ENCODE results near the gene PCBD1. TPM values are rescaled to one million over a fixed set of nuclear protein-coding genes. Genes with fewer than 3 reads are reported as not detected.

Gene PCBD1
- polyA plus RNA-seq, 3 donors: 18.0 to 28.3 (median 21.3) TPM

DNA sequence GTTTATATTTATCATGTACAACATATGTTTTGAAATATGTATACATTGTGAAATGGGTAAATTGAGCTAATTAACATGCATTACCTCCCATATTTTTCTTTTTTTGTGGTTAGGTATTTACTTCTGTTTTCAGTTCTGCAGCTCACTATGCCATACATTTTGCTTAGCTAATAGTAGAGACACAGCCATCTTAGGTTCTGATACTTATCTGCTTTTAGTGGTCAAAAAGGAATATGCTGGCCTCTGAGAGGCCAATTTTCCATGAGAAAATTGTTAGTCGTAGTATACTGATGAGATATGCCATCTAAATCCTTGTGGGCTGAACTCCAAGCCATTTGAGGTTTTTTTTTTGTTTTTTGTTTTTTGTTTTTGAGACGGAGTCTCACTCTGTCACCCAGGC, 41.6 kb downstream of the PCBD1 start:
- Histone ChIP-seq H3K79me2 (ENCODE audit: insufficient read depth, low read length) (no peaks in the 10 kb centered on the region), H3K27me3 (ENCODE audit: control insufficient read depth in 2 of 2, insufficient read depth in 2 of 2, low read length in 2 of 2) (no peaks in the 10 kb centered on the region), H3K9me3 (replicated peaks in 1 of 2; ENCODE audit: control insufficient read depth in 1 of 2, insufficient read depth in 1 of 2, low read length in 2 of 2) (no peaks in the 10 kb centered on the region), H3K36me3 (replicated peaks in 1 of 2; ENCODE audit: control insufficient read depth in 1 of 2, insufficient read depth in 2 of 2, low read length in 2 of 2) (peaks cover 35 to 77% of the 10 kb centered on the region in 2 donors), H3K27ac (ENCODE audit: low read depth in 1 of 2, low read length in 2 of 2) (no peak overlapping the region), H3K4me3 (replicated peaks in 1 of 3; ENCODE audit: low read depth in 2 of 3, low read length in 3 of 3) (no peak overlapping the region), H3K4me2 (replicated peaks; ENCODE audit: extremely low read depth, low read length, poor library complexity, severe bottlenecking) (no peak overlapping the region), H3K4me1 (ENCODE audit: control insufficient read depth in 1 of 2, insufficient read depth in 2 of 2, low read length in 2 of 2) (no peaks in the 10 kb centered on the region), H3K9ac (ENCODE audit: insufficient read depth, low read length, poor library complexity, severe bottlenecking) (no peak overlapping the region), H4K20me1 (ENCODE audit: insufficient read depth, low read length) (peaks cover 20% of the 10 kb centered on the region), H2AFZ (ENCODE audit: insufficient read depth, low read depth, low read length, poor library complexity, severe bottlenecking) (no peak overlapping the region)
- H3K27me3 Mint-ChIP-seq (ENCODE audit: low read depth in 3 of 3): no peaks in the 10 kb centered on the region
- H3K9me3 Mint-ChIP-seq: peaks cover 0 to 1% (median 0%) of the 10 kb centered on the region in 7 donors
- H3K4me3 Mint-ChIP-seq: no peak overlapping the region
- H3K4me1 Mint-ChIP-seq: peaks cover 4% of the 10 kb centered on the region
- H3K27ac Mint-ChIP-seq: no peak overlapping the region
- WGBS (ENCODE audit: insufficient coverage): no CpG with 5 or more reads among the region's 2 CpGs
- H3K36me3 Mint-ChIP-seq: peaks cover 68 to 82% of the 10 kb centered on the region in 2 donors
- DNase-seq: no peak
- intact Hi-C loops (cut with micrococcal nuclease): no loop called here
- TF ChIP-seq, protein P1, sequence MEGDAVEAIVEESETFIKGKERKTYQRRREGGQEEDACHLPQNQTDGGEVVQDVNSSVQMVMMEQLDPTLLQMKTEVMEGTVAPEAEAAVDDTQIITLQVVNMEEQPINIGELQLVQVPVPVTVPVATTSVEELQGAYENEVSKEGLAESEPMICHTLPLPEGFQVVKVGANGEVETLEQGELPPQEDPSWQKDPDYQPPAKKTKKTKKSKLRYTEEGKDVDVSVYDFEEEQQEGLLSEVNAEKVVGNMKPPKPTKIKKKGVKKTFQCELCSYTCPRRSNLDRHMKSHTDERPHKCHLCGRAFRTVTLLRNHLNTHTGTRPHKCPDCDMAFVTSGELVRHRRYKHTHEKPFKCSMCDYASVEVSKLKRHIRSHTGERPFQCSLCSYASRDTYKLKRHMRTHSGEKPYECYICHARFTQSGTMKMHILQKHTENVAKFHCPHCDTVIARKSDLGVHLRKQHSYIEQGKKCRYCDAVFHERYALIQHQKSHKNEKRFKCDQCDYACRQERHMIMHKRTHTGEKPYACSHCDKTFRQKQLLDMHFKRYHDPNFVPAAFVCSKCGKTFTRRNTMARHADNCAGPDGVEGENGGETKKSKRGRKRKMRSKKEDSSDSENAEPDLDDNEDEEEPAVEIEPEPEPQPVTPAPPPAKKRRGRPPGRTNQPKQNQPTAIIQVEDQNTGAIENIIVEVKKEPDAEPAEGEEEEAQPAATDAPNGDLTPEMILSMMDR (IDR thresholded peaks at IDR 0.05): no peak

DNA sequence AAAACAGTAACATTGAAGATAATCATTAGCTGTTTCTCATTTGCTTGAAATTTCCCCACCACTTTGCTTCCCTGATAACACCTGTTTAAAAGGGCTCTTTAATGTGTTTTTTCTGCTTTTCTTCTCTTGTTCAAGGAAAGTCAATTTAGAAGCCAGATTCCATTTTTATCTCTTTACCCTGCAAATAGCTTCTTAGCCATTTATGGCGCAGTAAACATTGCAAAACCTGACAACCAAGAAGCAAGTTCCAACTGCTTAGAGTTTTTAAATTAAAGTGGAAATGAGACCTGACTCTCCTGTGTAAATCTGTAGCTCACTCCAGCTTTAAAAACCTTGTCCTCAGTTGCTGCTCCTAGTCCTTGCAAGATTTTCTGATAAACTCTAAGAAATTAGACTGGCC, 42.5 kb downstream of the PCBD1 start:
- no CpG with 5 or more reads among the region's 1 CpG for WGBS (ENCODE audit: insufficient coverage)
- peaks cover 28% of the 10 kb centered on the region for H4K20me1 ChIP-seq (ENCODE audit: insufficient read depth, low read length)
- H3K9ac ChIP-seq (ENCODE audit: insufficient read depth, low read length, poor library complexity, severe bottlenecking): no peak overlapping the region
- peaks cover 30 to 67% of the 10 kb centered on the region in 2 donors for H3K36me3 ChIP-seq (replicated peaks in 1 of 2; ENCODE audit: control insufficient read depth in 1 of 2, insufficient read depth in 2 of 2, low read length in 2 of 2)
- TF ChIP-seq, protein P1 (IDR thresholded peaks at IDR 0.05): no peak
- DNase-seq: no peak
- H3K4me2 ChIP-seq (replicated peaks; ENCODE audit: extremely low read depth, low read length, poor library complexity, severe bottlenecking): no peak overlapping the region
- Mint-ChIP-seq H3K9me3 (peaks cover 0 to 1% (median 0%) of the 10 kb centered on the region in 7 donors), H3K27me3 (ENCODE audit: low read depth in 3 of 3) (no peaks in the 10 kb centered on the region), H3K4me1 (peaks cover 6% of the 10 kb centered on the region), H3K27ac (no peak overlapping the region), H3K4me3 (no peak overlapping the region), H3K36me3 (peaks cover 62 to 82% of the 10 kb centered on the region in 2 donors)
- H3K4me3 ChIP-seq (replicated peaks in 1 of 3; ENCODE audit: low read depth in 2 of 3, low read length in 3 of 3): no peak overlapping the region
- H3K27ac ChIP-seq (ENCODE audit: low read depth in 1 of 2, low read length in 2 of 2): no peak overlapping the region
- no peaks in the 10 kb centered on the region for H3K79me2 ChIP-seq (ENCODE audit: insufficient read depth, low read length)
- intact Hi-C loops (cut with micrococcal nuclease): no loop called here
- no peaks in the 10 kb centered on the region for H3K27me3 ChIP-seq (ENCODE audit: control insufficient read depth in 2 of 2, insufficient read depth in 2 of 2, low read length in 2 of 2)
- peaks cover 4% of the 10 kb centered on the region in 2 donors for H3K4me1 ChIP-seq (ENCODE audit: control insufficient read depth in 1 of 2, insufficient read depth in 2 of 2, low read length in 2 of 2)
- no peak overlapping the region for H2AFZ ChIP-seq (ENCODE audit: insufficient read depth, low read depth, low read length, poor library complexity, severe bottlenecking)
- no peaks in the 10 kb centered on the region for H3K9me3 ChIP-seq (replicated peaks in 1 of 2; ENCODE audit: control insufficient read depth in 1 of 2, insufficient read depth in 1 of 2, low read length in 2 of 2)
